ENCODE results near the gene FEZF1.

GRCh38 chr7:122258971-122259370 lies 45.6 kb downstream of the FEZF1 start:
- TF ChIP-seq, protein P1, sequence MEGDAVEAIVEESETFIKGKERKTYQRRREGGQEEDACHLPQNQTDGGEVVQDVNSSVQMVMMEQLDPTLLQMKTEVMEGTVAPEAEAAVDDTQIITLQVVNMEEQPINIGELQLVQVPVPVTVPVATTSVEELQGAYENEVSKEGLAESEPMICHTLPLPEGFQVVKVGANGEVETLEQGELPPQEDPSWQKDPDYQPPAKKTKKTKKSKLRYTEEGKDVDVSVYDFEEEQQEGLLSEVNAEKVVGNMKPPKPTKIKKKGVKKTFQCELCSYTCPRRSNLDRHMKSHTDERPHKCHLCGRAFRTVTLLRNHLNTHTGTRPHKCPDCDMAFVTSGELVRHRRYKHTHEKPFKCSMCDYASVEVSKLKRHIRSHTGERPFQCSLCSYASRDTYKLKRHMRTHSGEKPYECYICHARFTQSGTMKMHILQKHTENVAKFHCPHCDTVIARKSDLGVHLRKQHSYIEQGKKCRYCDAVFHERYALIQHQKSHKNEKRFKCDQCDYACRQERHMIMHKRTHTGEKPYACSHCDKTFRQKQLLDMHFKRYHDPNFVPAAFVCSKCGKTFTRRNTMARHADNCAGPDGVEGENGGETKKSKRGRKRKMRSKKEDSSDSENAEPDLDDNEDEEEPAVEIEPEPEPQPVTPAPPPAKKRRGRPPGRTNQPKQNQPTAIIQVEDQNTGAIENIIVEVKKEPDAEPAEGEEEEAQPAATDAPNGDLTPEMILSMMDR (IDR thresholded peaks at IDR 0.05): no peak
- TF ChIP-seq POLR2A (IDR thresholded peaks at IDR 0.05): no peak

All from right lobe of liver (tissue), 4 donors.